ENCODE measurements around the gene CAPN1. TPM values are rescaled to one million over a fixed set of nuclear protein-coding genes. Genes with fewer than 3 reads are reported as not detected.
A peak's percentile ranks its signal among the peaks of the same experiment; 100 is the strongest.

Gene CAPN1
- 100 to 1,000 TPM; 467 to 627 (median 561) TPM for total RNA-seq

DNA sequence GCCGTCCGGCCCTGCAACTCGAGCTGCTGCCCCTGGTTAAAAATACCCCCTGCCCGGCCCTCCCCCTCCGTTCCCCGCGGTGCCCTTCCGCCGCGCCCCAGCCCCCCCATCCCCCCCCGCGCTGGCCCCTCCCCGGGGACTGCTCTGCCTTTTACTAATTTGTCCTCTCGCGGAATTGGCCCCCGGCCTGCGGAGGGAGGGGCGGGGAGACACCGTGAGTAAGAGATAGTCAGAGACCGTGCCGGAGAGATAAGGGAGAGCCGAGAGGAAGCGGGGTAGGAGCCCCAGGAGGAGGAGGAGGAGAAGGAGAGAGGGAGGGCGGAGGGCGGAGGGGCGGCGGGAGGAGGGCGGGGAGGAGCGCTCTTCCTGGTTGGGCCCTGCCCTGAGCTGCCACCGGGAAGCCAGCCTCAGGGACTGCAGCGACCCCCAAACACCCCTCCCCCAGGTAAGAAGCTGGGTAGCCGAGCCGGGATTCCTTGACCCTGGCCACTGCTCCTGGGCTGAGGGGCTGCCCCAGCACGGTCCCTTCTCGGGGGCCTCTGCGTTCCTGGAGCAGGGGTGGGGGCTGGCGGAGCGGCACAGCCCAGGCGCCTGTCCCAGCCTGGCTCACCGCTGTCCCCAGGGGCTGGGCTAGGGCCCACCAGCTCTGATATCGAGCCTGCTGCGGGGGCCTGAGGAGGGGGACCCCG lies at the start of gene CAPN1:
Gene CAPN1 (plus strand): TSS at position 360 of the 689 bp plus-strand sequence. CDS start 774 bp downstream, outside the sequence.
- Histone ChIP-seq H3K4me3 (peak within 1 kb of the TSS; percentile 82), H3K9me3 (no peaks in the 10 kb centered on the region), H3K27ac (peak within 1 kb of the TSS; percentile 96), H3K27me3 (no peaks in the 10 kb centered on the region), H3K36me3 (peaks cover 12% of the 10 kb centered on the region), H3K4me1 (peaks cover 40% of the 10 kb centered on the region)
- no peak for TF ChIP-seq EP300 (IDR thresholded peaks at IDR 0.05)
- TF ChIP-seq POLR2A (IDR thresholded peaks at IDR 0.05), result no peak
- TF ChIP-seq POLR2AphosphoS5 (IDR thresholded peaks at IDR 0.05), result no peak
- TF ChIP-seq, protein P1, sequence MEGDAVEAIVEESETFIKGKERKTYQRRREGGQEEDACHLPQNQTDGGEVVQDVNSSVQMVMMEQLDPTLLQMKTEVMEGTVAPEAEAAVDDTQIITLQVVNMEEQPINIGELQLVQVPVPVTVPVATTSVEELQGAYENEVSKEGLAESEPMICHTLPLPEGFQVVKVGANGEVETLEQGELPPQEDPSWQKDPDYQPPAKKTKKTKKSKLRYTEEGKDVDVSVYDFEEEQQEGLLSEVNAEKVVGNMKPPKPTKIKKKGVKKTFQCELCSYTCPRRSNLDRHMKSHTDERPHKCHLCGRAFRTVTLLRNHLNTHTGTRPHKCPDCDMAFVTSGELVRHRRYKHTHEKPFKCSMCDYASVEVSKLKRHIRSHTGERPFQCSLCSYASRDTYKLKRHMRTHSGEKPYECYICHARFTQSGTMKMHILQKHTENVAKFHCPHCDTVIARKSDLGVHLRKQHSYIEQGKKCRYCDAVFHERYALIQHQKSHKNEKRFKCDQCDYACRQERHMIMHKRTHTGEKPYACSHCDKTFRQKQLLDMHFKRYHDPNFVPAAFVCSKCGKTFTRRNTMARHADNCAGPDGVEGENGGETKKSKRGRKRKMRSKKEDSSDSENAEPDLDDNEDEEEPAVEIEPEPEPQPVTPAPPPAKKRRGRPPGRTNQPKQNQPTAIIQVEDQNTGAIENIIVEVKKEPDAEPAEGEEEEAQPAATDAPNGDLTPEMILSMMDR (IDR thresholded peaks at IDR 0.05), result no peak
- DNase-seq (ENCODE audit: low spot score in 2 of 2), result peak; percentile 88 to 91
- WGBS, result 0% methylated on average over 21 of the region's 43 CpGs

DNA sequence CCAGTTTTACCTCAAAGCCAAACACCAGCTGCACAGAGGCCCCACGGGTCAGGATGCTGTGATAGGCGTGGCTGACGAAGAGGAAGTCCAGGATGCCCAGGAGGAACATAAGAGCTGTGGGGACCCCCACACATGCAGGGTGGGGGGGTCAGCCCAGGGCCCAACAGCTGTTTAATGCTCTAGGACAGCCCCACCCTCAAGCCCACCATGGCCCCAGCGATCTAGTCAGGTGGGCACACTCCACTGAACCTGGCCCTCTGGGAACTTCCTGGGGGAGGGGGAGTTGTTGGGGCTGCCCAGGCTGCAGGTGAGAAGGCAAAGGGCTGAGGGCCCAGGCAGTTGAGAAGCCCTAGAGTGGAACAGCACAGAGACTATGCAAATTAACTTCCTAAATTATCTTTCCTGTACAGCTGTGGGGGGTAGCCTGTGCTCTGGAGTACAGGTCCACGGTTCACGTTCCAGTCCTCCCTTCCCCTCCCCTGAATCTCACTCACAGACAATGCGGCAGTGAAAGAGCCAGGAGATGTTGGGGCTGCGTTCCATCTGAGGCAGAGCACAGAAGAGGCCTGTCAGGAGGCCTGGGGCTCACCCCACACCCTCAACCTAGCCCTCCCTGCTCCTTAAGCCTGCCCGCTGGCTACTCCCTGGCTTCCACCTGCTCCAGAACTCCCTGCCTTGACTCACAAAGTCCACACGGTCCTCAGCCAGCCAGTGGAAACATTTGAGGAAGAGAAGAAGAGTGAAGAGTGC lies 49.3 kb upstream of the CAPN1 start:
- Histone ChIP-seq H3K27me3 (no peaks in the 10 kb centered on the region), H3K4me3 (peak overlapping the region; percentile 80), H3K9me3 (no peaks in the 10 kb centered on the region), H3K4me1 (peaks cover 34% of the 10 kb centered on the region), H3K27ac (no peak overlapping the region), H3K36me3 (peaks cover 51% of the 10 kb centered on the region)
- 79% methylated on average over 10 of the region's 10 CpGs for WGBS
- TF ChIP-seq, protein P1 (IDR thresholded peaks at IDR 0.05), result no peak
- no peak for TF ChIP-seq POLR2AphosphoS5 (IDR thresholded peaks at IDR 0.05)
- TF ChIP-seq POLR2A (IDR thresholded peaks at IDR 0.05), result no peak
- TF ChIP-seq EP300 (IDR thresholded peaks at IDR 0.05), result no peak
- peak; percentile 63 to 65 for DNase-seq (ENCODE audit: low spot score in 2 of 2)

- peak overlapping the region; percentile 80 for H3K4me3 ChIP-seq
- H3K27me3 ChIP-seq, result no peaks in the 10 kb centered on the region
- peak overlapping the region; percentile 98 for H3K27ac ChIP-seq
- TF ChIP-seq, protein P1 (IDR thresholded peaks at IDR 0.05), result no peak
- TF ChIP-seq POLR2A (IDR thresholded peaks at IDR 0.05) (no peak), EP300 (IDR thresholded peaks at IDR 0.05) (no peak), POLR2AphosphoS5 (IDR thresholded peaks at IDR 0.05) (no peak)
- 43% methylated on average over 18 of the region's 18 CpGs for WGBS
- no peaks in the 10 kb centered on the region for H3K9me3 ChIP-seq
- H3K36me3 ChIP-seq, result peaks cover 44% of the 10 kb centered on the region
- peak in 1 of 2 donors; percentile 74 for DNase-seq (ENCODE audit: low spot score in 2 of 2)
- H3K4me1 ChIP-seq, result peaks cover 34% of the 10 kb centered on the region
Measured at GRCh38 chr11:65132988-65133700, 48.6 kb upstream of the CAPN1 start.

- under 1% methylated on average over 15 of the region's 20 CpGs for WGBS
- no peak for TF ChIP-seq EP300 (IDR thresholded peaks at IDR 0.05)
- no peak for TF ChIP-seq POLR2A (IDR thresholded peaks at IDR 0.05)
- TF ChIP-seq POLR2AphosphoS5 (IDR thresholded peaks at IDR 0.05), result no peak
- TF ChIP-seq, protein P1 (IDR thresholded peaks at IDR 0.05), result no peak
- Histone ChIP-seq H3K9me3 (no peaks in the 10 kb centered on the region), H3K4me1 (peaks cover 34% of the 10 kb centered on the region), H3K27me3 (no peaks in the 10 kb centered on the region), H3K36me3 (peaks cover 38% of the 10 kb centered on the region), H3K27ac (peak overlapping the region; percentile 98), H3K4me3 (peak overlapping the region; percentile 80)
- DNase-seq (ENCODE audit: low spot score in 2 of 2), result peak in 1 of 2 donors; percentile 72
Measured at GRCh38 chr11:65133724-65134123, 48.0 kb upstream of the CAPN1 start.

Measured in suprapubic skin (tissue), 4 donors.